ENCODE data around the gene MIER2.

DNA sequence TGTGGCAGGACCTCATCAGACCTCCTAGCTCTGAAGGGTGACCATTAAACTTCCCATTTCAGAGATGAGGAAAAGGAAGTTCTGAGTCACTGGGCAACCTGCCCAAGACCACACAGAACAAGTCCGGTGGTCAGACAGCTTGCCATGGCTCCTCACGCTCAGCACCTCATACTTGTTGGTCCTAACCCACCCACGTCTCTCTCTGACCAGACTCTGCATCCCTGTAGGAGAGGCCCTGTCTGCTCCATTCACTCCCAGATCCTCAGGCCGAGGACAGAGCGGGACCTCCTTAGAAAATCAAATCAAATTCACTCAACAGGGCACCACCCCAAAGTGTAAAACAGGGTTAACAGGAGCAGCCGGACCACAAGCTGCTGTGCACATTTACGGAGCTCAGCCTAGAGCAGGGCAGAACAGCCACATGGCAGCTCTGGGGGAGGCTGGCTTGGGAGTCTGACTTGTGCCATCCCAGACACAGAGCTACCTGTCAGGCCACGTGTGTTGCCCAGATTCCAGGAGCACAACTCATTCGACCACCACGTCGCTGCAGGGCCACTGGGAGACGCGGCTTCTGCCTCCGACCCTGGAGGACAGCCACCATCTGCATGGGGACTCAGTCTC lies 1.7 kb downstream of the MIER2 start:
- TF ChIP-seq, protein P1, sequence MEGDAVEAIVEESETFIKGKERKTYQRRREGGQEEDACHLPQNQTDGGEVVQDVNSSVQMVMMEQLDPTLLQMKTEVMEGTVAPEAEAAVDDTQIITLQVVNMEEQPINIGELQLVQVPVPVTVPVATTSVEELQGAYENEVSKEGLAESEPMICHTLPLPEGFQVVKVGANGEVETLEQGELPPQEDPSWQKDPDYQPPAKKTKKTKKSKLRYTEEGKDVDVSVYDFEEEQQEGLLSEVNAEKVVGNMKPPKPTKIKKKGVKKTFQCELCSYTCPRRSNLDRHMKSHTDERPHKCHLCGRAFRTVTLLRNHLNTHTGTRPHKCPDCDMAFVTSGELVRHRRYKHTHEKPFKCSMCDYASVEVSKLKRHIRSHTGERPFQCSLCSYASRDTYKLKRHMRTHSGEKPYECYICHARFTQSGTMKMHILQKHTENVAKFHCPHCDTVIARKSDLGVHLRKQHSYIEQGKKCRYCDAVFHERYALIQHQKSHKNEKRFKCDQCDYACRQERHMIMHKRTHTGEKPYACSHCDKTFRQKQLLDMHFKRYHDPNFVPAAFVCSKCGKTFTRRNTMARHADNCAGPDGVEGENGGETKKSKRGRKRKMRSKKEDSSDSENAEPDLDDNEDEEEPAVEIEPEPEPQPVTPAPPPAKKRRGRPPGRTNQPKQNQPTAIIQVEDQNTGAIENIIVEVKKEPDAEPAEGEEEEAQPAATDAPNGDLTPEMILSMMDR (conservative IDR thresholded peaks at IDR 0.05), result no peak
- TF ChIP-seq ZFX (IDR thresholded peaks at IDR 0.05), result no peak
